ENCODE results near the gene SRSF12.

DNA sequence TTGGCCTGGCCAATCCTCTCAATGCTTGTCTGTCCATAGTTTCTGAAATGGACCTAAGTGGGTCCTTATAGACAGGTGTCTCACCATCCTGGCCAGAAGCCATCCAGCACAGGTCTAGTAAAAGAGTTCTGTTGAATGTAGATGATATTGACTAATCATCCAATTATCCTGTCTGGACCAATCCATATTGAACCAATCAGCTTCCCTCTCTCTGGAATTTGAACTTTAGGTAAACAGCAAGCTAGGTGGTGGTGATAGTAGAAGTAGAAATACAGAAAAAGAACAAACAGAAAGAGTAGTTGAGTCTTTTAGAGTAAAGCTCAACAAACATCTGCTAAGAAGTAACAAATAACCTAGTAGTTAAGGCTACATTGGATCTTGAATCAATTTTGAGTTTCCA, 46.8 kb downstream of the SRSF12 start:
- TF ChIP-seq POLR2A (IDR thresholded peaks at IDR 0.05): no peak
- TF ChIP-seq, protein P1, sequence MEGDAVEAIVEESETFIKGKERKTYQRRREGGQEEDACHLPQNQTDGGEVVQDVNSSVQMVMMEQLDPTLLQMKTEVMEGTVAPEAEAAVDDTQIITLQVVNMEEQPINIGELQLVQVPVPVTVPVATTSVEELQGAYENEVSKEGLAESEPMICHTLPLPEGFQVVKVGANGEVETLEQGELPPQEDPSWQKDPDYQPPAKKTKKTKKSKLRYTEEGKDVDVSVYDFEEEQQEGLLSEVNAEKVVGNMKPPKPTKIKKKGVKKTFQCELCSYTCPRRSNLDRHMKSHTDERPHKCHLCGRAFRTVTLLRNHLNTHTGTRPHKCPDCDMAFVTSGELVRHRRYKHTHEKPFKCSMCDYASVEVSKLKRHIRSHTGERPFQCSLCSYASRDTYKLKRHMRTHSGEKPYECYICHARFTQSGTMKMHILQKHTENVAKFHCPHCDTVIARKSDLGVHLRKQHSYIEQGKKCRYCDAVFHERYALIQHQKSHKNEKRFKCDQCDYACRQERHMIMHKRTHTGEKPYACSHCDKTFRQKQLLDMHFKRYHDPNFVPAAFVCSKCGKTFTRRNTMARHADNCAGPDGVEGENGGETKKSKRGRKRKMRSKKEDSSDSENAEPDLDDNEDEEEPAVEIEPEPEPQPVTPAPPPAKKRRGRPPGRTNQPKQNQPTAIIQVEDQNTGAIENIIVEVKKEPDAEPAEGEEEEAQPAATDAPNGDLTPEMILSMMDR (IDR thresholded peaks at IDR 0.05): no peak
- no peak for TF ChIP-seq EP300 (IDR thresholded peaks at IDR 0.05)
